Liver (tissue), 9 donors: ENCODE data around the gene MFAP2. TPM values are rescaled to one million over a fixed set of nuclear protein-coding genes. Genes with fewer than 3 reads are reported as not detected.
A peak's percentile ranks its signal among the peaks of the same experiment; 100 is the strongest.

Source experiments
- DNase-seq: peaks from one replicate; pipeline ENCODE4 v3.0.0-alpha.2; 2017; ENCODE audit warnings: low spot score
- H3K27ac ChIP-seq, 2 donors: one replicate each; pipeline ENCODE4 v1.7.0; 2013; ENCODE audit warnings: inconsistent platforms in 2 of 2, low read length in 2 of 2, control low read depth in 1 of 2, low read depth in 1 of 2, mild to moderate bottlenecking in 1 of 2
- H3K27me3 ChIP-seq, 4 donors: one replicate each; pipeline versions ENCODE4 v1.6.1 to v1.7.0; 2013; ENCODE audit warnings: low read length in 3 of 4, inconsistent platforms in 1 of 4, mild to moderate bottlenecking in 1 of 4, moderate library complexity in 1 of 4; ENCODE audit not compliant: control insufficient read depth in 4 of 4, insufficient read depth in 4 of 4
- H3K36me3 ChIP-seq, 4 donors: one replicate each; pipeline versions ENCODE4 v1.6.1 to v1.7.0; 2013; ENCODE audit warnings: low read length in 3 of 4, mild to moderate bottlenecking in 3 of 4, low read depth in 1 of 4, moderate library complexity in 1 of 4; ENCODE audit not compliant: control insufficient read depth in 4 of 4, insufficient read depth in 3 of 4
- H3K4me1 ChIP-seq, 4 donors: one replicate each; pipeline versions ENCODE4 v1.6.1 to v1.7.0; 2013; ENCODE audit warnings: low read length in 3 of 4, mild to moderate bottlenecking in 3 of 4, moderate library complexity in 1 of 4; ENCODE audit not compliant: control insufficient read depth in 4 of 4, insufficient read depth in 4 of 4
- H3K4me3 ChIP-seq, 3 donors: one replicate each; pipeline versions ENCODE4 v1.6.1 to v1.7.0; 2013; ENCODE audit warnings: low read length in 3 of 3, control low read depth in 1 of 3, low read depth in 1 of 3, mild to moderate bottlenecking in 1 of 3
- H3K9ac ChIP-seq, 2 donors: one replicate each; pipeline ENCODE4 v1.7.0; 2013; ENCODE audit warnings: low read length in 2 of 2, mild to moderate bottlenecking in 2 of 2, moderate library complexity in 2 of 2, control low read depth in 1 of 2, low read depth in 1 of 2
- H3K9me3 ChIP-seq, 4 donors: one replicate each; pipeline versions ENCODE4 v1.6.1 to v1.7.0; 2013; ENCODE audit warnings: low read length in 3 of 4; ENCODE audit not compliant: control insufficient read depth in 4 of 4
- CTCF ChIP-seq: fragments of 150-350 bp; IDR thresholded peaks from 2 replicates; pipeline ENCODE4 v1.5.1; 2017; ENCODE audit warnings: improper control_type of control experiment, low read depth, low read length; ENCODE audit not compliant: missing input control
- GABPA ChIP-seq, 2 donors: IDR thresholded peaks in 1 of 2; conservative IDR thresholded peaks in 1 of 2; 2 replicates each; pipeline ENCODE4 v1.6.1; 2016; ENCODE audit warnings: antibody characterized with exemption in 2 of 2, mild to moderate bottlenecking in 1 of 2, moderate library complexity in 1 of 2
- HNF4A ChIP-seq, 2 donors: conservative IDR thresholded peaks; 2 replicates each; pipeline ENCODE4 v1.6.1; 2016; ENCODE audit warnings: antibody characterized with exemption in 2 of 2, mild to moderate bottlenecking in 2 of 2
- MAX ChIP-seq: IDR thresholded peaks from 2 replicates; pipeline ENCODE4 v1.6.1; 2016; ENCODE audit warnings: antibody characterized with exemption
- NR2F2 ChIP-seq: IDR thresholded peaks from 2 replicates; pipeline ENCODE4 v1.6.1; 2016; ENCODE audit warnings: antibody characterized with exemption
- RAD21 ChIP-seq, 2 donors: IDR thresholded peaks; 2 replicates each; pipeline ENCODE4 v1.6.1; 2016; ENCODE audit warnings: antibody characterized with exemption in 2 of 2, mild to moderate bottlenecking in 2 of 2
- REST ChIP-seq: IDR thresholded peaks from 2 replicates; pipeline ENCODE4 v1.6.1; 2016; ENCODE audit warnings: antibody characterized with exemption, mild to moderate bottlenecking
- SP1 ChIP-seq: IDR thresholded peaks from 2 replicates; pipeline ENCODE4 v1.6.1; 2018; ENCODE audit warnings: antibody characterized with exemption, mild to moderate bottlenecking
- TAF1 ChIP-seq: conservative IDR thresholded peaks from 2 replicates; pipeline ENCODE4 v1.6.1; 2016; ENCODE audit warnings: antibody characterized with exemption, mild to moderate bottlenecking
- WGBS: extraction: QIAGEN DNeasy Blood & Tissue Kit; methylation state at CpG from one replicate; pipeline ENCODE4 v1.1.7; 2013; 5-methylcytosine and 5-hydroxymethylcytosine counted together
- polyA plus RNA-seq, 2 donors: library from polyadenylated mRNA; stranded (reverse) in 1 of 2; unstranded in 1 of 2; fragments of 200-250 nt in 1 of 2; fragments of >200 nt in 1 of 2; fragmentation: Nextera tagmentation in 1 of 2; extraction: Ambion mirVana in 1 of 2; gene quantifications; one replicate each; pipeline versions ENCODE4 v1.2.1 to v1.2.3, GENCODE V29; 2013 to 2015
- total RNA-seq, 2 donors: library from RNA; depleted of rRNA; stranded (reverse); fragments of >200 nt; gene quantifications; one replicate each; pipeline ENCODE4 v1.2.3, GENCODE V29; 2014
- donor health status: healthy.
- donor health status: healthy.
- donor health status: healthy.
- donor health status: healthy.
- donor health status: healthy.

MFAP2 gene
- total and polyA plus RNA-seq, 4 donors = 0.25 to 1.4 (median 0.74) TPM

- TF ChIP-seq REST (no peak), SP1 (no peak), TAF1 (no peak), NR2F2 (no peak)
- 93% methylated on average over 14 of the region's 14 CpGs for WGBS
- H3K4me1 ChIP-seq = peaks cover 0 to 8% (median 5%) of the 10 kb centered on the region in 4 donors
- H3K9ac ChIP-seq = no peak overlapping the region
- H3K36me3 ChIP-seq = peaks cover 0 to 3% (median under 1%) of the 10 kb centered on the region in 4 donors
- H3K27ac ChIP-seq = no peak overlapping the region
- H3K27me3 ChIP-seq = no peaks in the 10 kb centered on the region
- peak overlapping the region in 1 of 3 donors; percentile 65 for H3K4me3 ChIP-seq
- no peaks in the 10 kb centered on the region for H3K9me3 ChIP-seq
- no peak for DNase-seq
Measured at GRCh38 chr1:16961297-16962133, 18.9 kb downstream of the MFAP2 start.

GRCh38 chr1:16960560-16961296 is 19.7 kb downstream of the MFAP2 start:
- peak overlapping the region in 2 of 3 donors; percentile 27 to 65 for H3K4me3 ChIP-seq
- H3K27me3 ChIP-seq = no peaks in the 10 kb centered on the region
- no peaks in the 10 kb centered on the region for H3K9me3 ChIP-seq
- H3K36me3 ChIP-seq = no peaks in the 10 kb centered on the region
- peak overlapping the region in 1 of 2 donors; percentile 53 for H3K9ac ChIP-seq
- H3K27ac ChIP-seq = peak overlapping the region in 1 of 2 donors; percentile 36
- peak; percentile 81 for DNase-seq
- TF ChIP-seq RAD21 (IDR thresholded peaks at IDR 0.05) (peak; percentile 43 to 71), MAX (no peak), SP1 (no peak), GABPA (IDR thresholded peaks at IDR 0.05 in 1 of 2, conservative IDR thresholded peaks at IDR 0.05 in 1 of 2) (peak in 1 of 2 donors; percentile 56), CTCF (peak; percentile 62), HNF4A (conservative IDR thresholded peaks at IDR 0.05) (no peak)
- WGBS = 10% methylated on average over 57 of the region's 57 CpGs
- H3K4me1 ChIP-seq = peaks cover 0 to 16% (median 9%) of the 10 kb centered on the region in 4 donors
